HG02588 (cell line): ENCODE data around the gene PRKCD.

Source experiments
- ATAC-seq: cut with Tn5 transposase; IDR thresholded peaks from one replicate; pipeline ENCODE4 v1.9.1; 2021; ENCODE audit warnings: mild to moderate bottlenecking, moderate library complexity; ENCODE audit not compliant: unreplicated experiment

Gene PRKCD

DNA sequence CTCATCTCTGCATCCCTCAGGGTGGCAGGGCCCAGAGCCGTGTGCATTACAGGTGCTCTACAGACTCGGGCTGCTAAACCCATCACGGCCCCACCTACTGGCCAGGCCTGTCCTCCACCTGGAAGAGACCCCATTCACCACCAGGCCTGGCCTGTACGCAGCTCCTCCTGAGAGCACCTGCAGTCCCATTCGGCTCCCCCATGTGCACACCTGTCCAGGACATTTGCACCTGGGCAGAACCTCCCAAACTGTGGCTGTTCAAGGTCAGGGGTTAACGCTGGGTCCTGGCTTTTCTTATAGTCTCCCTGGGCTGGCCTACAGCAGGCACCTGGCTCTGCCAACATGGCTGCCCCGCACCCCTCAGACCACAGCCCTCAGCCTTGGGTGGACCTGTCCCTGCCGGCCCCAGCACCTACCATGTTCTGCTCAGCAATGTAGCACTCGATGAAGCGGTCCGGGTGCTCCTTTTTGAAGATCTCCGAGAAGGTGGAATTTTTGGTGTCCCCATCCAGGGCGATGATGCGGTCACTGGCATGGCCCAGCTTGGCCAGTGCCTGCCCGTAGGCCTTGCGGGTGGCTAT lies 69.1 kb downstream of the PRKCD start:
- ATAC-seq: no peak

DNA sequence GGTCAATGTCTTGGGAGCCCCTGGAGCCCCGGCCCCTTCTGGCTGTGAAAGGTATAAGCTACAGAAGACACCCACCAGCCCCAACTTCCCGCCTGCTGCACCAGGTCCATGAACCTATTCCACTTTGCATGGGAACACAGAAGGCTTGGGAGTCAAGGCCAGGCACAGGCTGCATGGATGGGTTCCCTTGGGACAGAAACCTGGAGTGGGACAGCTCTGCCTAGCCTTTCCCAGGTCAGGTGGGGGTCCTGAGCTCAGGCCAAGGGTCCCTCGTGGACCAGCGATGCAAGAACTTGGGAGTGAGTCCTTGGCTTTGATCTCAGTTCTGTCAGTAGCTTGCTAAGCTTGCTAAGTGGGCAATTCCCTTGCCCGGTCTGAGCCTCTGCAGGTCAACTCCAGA lies 69.8 kb downstream of the PRKCD start:
- ATAC-seq: no peak

DNA sequence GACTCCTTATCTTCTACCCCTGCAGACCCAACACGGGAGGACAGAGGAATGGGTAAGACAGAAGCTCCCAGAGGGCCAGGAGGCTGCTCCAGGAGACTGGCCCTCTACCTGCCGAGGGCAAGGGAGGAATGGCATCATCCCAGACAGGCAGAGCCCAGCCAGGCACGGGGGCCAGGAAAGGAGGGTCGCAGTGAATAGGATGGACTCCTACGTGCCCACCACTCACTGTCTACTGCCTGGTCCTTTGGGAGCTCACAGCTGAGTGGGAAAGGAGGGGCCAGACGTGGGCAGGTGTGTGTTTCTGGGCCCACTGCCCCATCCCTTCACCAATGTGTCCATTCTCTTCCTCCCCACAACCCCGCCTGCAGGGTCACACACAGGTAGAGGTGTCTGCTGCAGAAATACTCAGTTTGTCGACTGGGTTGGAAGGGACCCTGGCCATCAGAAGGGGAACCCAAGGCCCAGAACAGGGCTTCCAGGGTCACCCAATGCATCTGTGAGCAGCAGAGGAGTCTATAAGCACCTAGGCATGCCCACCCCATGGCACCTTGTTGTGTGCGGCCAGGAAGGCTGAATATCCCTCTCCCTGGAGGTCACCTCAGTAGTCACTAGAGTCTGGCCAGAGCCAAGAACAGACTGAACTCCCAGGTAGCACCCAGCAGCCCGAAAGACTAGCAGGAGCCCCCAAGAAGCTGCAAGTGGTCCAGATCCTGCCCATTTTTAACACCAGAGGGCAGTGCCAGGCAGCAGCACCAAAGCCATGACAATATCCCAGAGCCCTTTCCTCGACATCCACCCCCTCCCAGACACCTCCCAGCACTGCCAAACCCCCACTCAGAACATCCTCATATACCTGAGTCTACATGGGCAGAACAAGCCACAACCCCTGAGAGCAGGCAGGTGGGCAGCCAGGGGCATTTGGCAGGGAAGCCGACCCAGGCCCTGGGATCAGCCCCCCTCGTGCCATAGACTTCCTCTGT lies 70.8 kb downstream of the PRKCD start:
- no peak for ATAC-seq

DNA sequence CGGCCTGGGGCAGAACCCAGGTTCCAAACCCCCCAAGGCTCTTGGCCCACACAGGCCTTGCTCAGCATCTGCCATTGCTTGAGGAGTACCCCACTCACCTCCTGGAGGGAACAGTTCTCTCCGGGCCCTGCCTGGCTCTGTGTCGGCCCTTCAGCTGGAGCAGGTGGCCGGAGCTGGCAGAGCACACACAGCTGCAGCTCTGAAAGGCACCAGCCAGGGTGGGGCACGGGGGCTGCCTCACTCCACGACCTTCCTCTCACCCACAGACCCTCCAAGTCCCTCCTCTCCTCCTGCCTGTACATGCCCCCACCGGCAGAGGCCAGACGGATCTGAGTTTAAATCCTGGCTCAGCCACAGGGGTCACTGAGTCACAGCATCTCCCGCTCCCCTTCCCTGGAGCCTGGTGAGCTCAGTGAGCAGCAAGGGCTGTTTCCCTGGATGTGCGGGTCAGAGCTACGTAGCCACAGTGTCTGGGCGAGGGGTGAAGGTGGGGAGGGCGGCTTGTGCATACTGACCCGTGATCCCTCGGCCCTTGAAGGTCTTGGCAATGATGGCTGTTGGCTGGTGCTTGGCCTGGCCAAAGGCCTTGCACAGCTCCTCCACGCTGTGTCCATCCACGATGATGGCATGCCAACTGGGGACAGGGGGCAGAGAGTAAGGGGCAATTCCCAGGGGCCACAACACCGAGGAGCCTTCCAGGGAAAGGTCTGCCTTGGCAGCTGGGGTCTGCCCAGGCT lies 71.8 kb downstream of the PRKCD start:
- ATAC-seq: no peak

DNA sequence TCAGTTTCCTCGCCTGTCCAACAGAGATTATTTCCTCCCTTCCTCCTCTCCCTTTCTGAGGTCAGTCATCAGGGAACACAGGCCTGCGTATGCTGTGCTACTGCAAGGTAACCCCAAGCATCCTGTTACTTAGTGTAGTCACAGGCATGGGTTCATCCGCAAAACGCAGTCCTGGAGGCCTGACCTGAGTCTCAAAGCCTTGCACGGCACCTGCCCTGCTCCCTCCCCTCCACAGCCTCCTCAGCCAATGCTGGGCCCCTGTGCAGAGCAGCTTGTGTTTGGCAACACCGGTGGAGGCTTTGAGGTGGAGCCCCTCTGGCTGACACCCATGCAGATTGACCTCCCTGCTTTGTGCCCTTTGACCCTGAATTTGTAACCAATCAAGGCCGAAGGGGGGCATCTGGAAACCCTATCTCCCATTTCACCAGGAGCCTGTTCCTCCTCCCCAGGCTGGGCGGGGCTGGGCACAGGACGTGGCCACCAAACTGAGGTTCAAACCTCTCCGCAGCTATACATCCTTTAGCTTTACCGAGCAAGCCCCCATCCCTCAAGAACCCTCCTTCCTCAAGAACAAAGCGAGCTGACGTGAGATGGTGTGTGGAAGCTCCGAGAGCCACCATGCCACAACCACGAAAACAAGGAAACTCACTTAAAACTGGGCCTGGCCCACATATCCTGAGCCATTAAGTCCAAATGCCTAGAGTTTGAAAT lies 73.3 kb downstream of the PRKCD start:
- ATAC-seq: no peak

DNA sequence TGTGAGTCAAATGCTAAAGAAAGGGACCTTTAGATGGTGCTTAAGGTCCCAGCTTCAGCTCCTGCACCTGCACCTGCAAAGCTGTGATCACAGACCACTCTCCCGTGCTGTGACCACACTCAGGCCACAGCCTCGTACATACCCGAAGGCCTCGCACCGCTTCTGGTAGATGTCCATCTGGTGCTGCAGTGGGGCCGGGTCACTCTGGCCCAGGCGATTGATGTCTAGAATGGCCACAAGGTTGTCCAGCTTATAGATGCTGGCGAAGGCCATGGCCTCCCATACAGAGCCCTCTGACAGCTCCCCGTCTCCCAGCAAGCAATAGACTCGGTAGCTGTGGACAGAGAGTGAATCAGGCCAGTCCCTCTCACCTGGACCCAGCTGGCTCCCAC lies 73.8 kb downstream of the PRKCD start:
- ATAC-seq: no peak

DNA sequence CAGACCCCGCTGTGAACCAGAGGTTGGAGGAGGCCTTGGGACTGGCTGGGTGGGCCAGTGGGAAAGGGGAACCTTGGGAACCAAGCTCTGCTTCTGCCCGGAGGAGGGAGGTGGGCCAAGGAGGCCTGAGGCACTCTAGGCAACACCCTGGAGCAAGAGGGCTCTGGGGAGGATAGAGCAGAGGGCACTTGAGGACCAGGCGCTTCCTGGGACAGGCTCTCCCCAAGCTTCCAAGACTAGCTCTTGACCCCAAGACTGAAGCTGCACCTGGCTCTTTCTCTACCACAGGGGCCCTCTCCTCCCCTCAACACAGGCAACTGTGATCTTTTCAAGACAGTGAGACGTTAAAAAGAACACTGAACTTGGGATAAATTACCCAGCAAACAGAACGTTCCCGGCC lies 74.5 kb downstream of the PRKCD start:
- no peak for ATAC-seq

DNA sequence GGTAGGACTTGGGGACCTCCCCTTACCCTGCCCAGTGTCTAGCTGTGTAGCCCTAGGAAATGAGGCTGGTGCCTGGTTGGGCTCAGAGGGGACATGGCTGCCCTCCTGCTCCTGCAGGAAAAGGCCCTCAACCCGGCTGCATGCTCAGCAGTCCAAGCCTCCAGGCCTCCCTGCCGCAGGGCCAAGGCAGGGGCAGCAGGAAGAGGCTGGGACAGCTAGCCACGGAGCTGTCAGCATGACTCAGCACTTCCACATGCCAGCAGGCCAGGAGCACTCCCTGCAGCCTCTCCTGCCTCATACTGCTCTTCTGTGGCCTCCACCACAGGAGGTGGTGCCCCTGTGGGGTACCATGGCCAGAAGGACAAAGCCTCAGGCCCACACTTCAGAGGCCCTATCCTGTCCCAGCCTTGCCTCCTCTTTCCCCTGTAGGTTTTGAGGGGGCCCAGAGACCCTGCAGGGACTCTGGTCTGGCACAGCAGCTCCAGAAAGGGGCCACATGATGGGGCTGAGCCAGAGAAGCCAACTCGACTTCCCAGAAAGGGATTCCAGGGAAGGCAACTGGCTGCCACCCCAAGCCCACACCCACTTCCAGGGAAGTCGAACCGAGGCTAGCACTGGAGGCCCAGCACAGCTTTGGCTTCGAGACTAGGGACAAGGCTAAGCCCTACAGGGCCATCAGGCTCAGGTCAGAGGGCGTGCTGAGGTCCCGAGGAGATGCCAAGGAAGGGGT lies 75.3 kb downstream of the PRKCD start:
- ATAC-seq: no peak

DNA sequence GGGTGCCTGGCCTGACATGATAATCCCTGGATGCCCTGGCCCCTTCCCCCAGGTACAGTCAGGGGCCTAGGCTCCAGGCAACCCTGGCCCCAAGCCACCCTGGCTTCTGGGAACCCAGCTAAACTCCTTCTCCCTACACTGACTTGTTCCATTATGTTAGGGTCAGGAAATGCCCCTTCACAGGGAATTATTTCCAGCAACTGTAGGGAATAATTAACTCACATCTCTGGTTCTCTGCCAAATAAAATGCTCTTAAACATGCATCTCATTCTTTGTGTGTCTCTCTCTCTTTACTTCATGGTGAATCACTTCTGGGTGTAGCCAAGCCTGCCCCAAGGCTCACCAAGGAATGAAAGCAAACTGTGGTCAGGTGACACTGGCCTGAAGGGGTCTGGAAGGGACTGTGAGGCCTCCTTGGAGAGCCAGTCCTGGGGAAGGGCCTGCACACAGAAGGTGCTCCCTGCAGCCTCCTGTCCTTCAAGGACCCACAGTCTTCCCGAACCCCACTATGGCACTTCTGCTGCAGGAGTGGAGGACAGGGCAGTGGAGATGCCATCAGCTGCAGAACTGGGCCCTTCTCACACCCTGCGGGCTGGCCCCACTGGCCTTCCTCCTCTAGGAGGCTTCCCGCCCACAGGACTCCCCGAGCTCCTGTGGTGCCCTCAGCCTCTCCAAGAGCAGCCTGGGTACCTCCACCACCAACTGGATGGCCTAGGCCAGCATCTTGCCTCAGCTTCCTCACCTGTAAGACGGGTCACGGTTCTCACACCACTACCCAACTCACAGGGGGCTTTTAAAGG lies 77.2 kb downstream of the PRKCD start:
- no peak for ATAC-seq

DNA sequence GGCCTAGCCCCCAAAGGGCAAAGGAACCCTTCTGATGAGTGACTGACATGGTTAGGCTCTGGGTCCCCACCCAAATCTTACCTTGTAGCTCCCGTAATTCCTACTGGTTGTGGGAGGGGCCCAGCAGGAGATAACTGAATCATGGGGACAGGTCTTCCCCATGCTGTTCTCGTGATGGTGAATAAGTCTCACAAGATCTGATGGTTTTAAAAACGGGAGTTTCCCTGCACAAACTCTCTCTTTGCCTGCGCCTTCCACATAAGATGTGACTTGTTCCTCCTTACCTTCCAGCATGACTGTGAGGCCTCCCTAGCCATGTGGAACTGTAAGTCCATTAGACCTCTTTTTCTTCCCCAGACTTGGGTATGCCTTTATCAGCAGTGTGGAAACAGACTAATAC lies 77.9 kb downstream of the PRKCD start:
- no peak for ATAC-seq

DNA sequence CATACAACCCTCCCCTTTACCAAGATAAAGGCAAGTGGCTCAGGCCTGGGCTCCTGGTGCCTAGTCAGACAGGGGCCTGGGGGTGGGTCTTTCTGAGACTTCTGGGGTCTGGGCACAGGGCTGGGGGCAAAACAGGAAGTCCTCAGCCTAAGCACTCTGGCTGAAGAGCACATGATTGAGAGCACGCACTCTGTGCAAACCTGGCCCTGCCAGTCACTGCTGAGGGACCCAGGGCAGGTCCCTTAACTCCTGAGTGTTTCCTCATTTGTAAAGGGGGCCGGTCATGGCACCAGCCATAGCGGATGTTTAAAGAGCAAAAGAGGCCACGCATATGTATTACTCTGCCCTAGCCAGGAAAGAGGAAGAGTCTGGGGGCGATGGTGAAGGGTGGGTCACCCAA lies 78.8 kb downstream of the PRKCD start:
- ATAC-seq: no peak

DNA sequence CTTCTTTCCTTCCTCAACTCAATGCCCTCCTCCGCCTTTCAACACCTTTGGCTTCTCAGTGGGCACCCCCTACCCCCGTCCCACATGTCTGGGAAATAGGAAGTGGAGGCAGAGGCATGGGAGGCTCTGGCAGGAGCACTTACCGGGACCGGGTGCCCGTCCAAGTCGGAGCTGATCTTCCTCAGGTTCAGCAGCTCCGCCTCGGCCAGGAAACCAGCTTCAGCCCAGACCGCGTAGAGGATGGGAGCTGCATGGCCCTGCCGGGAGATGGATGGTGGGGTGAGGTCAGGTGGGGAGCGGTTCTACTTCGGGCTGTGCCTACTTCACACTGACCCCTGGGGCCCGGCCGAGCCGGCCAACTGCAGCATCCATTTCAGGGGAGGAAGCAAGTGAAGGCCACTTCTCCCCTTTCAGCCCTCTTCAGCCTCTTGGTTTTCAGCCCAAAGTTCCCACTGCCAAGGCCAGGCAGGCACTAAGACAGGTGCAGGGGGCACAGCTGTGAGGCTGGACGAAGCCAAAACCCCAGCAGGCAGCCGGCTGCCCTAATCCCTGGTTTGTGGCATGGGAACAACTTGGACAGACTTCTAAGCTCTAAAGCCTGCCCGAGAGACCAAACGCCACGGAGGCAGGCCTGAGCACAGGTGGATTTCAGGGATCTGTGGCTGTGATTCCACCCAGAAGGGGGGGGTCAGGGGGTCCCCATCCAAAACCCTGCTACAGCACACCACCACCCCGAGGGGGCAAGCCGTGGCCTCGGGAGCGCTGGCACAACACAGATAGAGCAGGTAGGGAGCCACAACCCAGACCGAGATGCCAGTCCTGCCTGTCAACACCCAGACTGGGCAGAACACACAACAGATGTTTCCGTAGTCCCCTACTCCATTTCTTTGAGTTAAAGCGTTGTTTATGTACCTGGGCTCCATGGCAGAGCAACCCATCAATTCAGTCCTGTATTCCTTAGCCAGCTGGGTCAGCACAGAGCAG lies 80.3 kb downstream of the PRKCD start:
- no peak for ATAC-seq

DNA sequence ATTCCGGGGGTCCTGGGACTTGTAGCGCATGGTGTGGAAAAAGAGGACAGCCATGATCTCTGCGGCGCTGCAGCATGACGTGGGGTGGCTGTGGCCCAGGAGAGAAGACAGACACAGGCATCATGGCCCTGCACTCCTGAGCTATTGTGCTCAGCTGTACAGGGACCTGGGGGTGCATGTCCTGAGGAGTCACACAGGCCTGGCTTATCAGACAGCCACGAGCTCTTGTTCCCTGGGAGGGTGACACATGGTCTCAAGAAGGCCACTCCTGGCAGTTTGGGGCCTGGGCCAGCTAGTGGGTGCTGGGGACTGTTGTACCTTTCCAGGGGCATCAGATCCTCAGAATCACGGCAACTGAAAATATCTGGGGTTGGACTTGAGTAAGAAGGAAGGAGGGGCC lies 81.1 kb downstream of the PRKCD start:
- ATAC-seq: no peak
